ENCODE data around the gene OCIAD1.

The OCIAD1 gene

DNA sequence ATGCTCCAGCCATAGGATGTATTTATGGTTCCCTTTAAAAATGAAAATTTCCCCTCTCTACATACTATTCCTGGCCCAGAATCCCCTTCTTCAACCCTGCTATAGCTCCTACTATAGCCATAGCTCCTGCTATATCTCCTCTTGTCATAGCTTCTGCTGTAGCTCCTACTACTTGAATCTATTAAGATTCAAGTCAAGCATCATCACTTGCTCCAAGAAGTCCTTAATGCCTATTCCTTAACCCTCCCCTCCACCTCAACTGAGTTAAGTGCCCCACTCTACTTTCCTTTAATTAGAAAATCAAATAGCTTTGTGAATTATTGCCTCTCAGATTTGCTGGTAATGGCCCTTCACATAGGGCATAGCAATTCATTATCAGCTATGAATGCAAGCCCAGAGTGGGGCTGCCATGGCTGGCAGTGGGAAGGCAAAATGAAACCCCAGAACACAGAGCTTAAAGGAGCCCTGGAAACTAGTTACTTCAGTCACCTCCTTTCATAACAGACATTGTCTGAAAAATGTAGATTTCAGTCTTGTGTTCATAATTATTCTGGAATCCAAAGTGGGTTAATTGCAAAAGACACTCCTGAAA is 60.2 kb downstream of the OCIAD1 start:
- H3K36me3 ChIP-seq (ENCODE audit: insufficient read depth, low read length): no peaks in the 10 kb centered on the region
- no peak overlapping the region for H3K4me3 ChIP-seq
- no peak overlapping the region for H3K27ac ChIP-seq
- no peak for TF ChIP-seq FOXP2 (optimal IDR thresholded peaks at IDR 0.05; ENCODE audit: control extremely low read depth, extremely low read length, insufficient read depth)
- TF ChIP-seq EZH2 (IDR thresholded peaks at IDR 0.05): no peak
- TF ChIP-seq POLR2AphosphoS5 (IDR thresholded peaks at IDR 0.05; ENCODE audit: borderline replicate concordance, low read depth, low read length): no peak
- DNase-seq (ENCODE audit: low read depth, low spot score): no peak
- no peaks in the 10 kb centered on the region for H3K9me3 ChIP-seq (ENCODE audit: low read depth, low read length)
- no peak overlapping the region for H3K9ac ChIP-seq (ENCODE audit: insufficient read length)

DNA sequence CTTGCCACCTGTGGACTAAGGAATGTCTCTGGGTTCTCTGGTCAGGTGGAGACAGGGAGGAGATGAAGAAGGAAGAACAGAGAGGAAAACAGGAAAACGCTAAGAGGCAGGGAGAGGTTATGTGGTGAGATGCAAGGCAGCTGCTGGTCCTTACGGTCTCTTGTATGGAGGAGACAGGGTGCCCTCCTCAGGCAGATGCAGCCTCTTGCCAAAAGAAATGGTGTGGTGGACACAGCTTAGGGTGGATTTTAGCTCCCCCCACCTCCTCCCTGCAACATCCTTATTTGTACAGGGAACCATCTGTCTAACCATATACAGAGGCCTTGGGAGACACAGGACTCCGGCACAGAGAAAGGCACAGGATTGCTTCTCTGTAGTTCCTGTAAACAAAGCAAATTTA is 66.0 kb downstream of the OCIAD1 start:
- TF ChIP-seq POLR2AphosphoS5 (IDR thresholded peaks at IDR 0.05; ENCODE audit: borderline replicate concordance, low read depth, low read length): no peak
- no peak for TF ChIP-seq EZH2 (IDR thresholded peaks at IDR 0.05)
- TF ChIP-seq FOXP2 (optimal IDR thresholded peaks at IDR 0.05; ENCODE audit: control extremely low read depth, extremely low read length, insufficient read depth): no peak
- Histone ChIP-seq H3K36me3 (ENCODE audit: insufficient read depth, low read length) (no peaks in the 10 kb centered on the region), H3K9me3 (ENCODE audit: low read depth, low read length) (no peaks in the 10 kb centered on the region), H3K9ac (ENCODE audit: insufficient read length) (no peak overlapping the region), H3K4me3 (no peak overlapping the region), H3K27ac (no peak overlapping the region)
- no peak for DNase-seq (ENCODE audit: low read depth, low spot score)

DNA sequence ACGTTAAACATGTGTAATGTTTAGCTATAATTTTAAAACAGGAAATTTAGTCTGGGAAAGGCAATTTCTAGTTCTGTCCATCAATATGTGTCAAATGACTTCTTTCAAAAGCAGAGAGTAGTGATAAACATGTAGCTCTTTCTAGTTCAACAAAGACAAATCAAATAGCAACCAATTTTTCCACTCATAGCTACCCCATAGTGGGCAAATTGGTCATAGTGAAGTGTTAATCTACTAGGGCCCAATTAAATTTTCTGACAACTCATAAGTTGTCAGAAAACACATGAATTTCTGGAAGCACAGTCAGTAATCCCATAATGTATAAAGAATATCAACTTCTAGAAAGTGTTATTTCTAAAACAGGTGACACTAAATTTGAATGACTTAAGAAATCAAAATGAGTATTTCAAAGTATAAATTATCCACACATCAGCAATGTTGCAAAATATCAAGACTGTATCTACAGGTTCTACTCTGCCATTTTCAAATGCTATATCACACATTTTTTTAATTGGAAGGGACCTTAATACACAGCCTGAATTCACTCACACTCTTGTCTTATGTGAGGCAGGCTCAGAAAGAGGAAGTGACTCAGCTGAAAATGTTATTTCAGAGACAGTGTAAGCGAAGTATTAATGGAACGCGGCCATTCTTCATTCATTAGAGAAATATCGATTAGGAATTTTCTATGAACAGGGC is 68.0 kb downstream of the OCIAD1 start:
- H3K9ac ChIP-seq (ENCODE audit: insufficient read length): no peak overlapping the region
- no peak overlapping the region for H3K4me3 ChIP-seq
- peak overlapping the region; percentile 67; the same call in 1 of the 2 replicates for H3K27ac ChIP-seq
- TF ChIP-seq FOXP2 (optimal IDR thresholded peaks at IDR 0.05; ENCODE audit: control extremely low read depth, extremely low read length, insufficient read depth) (no peak), POLR2AphosphoS5 (IDR thresholded peaks at IDR 0.05; ENCODE audit: borderline replicate concordance, low read depth, low read length) (no peak)
- H3K36me3 ChIP-seq (ENCODE audit: insufficient read depth, low read length): no peaks in the 10 kb centered on the region
- DNase-seq (ENCODE audit: low read depth, low spot score): no peak
- no peaks in the 10 kb centered on the region for H3K9me3 ChIP-seq (ENCODE audit: low read depth, low read length)

DNA sequence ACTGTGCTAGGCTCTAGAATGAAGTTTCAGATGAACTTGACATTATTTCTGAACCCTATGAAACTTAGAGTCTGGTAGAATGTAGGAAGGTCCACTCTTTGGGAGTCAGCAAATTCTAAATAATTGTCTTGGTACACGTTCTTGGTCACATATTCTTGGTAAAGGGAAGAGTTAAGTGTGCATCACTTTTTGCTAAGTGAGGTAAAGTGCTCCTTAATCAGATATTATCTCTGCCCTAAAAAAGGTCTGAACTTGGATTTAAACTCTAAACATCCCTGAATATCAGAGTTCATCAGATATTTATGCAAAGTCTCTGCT is 68.5 kb downstream of the OCIAD1 start:
- TF ChIP-seq POLR2AphosphoS5 (IDR thresholded peaks at IDR 0.05; ENCODE audit: borderline replicate concordance, low read depth, low read length): no peak
- TF ChIP-seq EZH2 (IDR thresholded peaks at IDR 0.05): no peak
- TF ChIP-seq FOXP2 (optimal IDR thresholded peaks at IDR 0.05; ENCODE audit: control extremely low read depth, extremely low read length, insufficient read depth): no peak
- H3K36me3 ChIP-seq (ENCODE audit: insufficient read depth, low read length): no peaks in the 10 kb centered on the region
- DNase-seq (ENCODE audit: low read depth, low spot score): no peak
- no peak overlapping the region for H3K4me3 ChIP-seq
- H3K27ac ChIP-seq: peak overlapping the region; percentile 67; the same call in 1 of the 2 replicates
- H3K9ac ChIP-seq (ENCODE audit: insufficient read length): no peak overlapping the region
- H3K9me3 ChIP-seq (ENCODE audit: low read depth, low read length): no peaks in the 10 kb centered on the region

DNA sequence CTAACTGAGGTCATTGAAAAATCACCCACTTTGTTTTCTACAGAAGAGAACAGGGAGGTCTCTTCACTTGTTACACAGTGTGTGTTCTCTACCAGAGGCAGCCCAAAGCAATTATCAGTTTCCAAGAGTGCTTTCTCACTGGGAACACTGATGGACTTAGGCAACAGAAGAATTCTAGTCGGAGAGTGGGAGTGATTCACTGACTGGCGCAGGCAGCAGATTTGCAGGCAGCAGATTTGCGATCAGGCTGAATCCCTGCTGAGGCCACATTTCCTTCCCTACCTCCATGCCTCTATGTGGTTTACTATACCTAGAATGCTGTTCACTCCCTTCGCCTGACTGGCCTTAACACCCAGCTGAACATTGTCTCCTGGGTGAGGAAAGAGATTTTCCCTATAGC is 69.1 kb downstream of the OCIAD1 start:
- TF ChIP-seq FOXP2 (optimal IDR thresholded peaks at IDR 0.05; ENCODE audit: control extremely low read depth, extremely low read length, insufficient read depth) (no peak), POLR2AphosphoS5 (IDR thresholded peaks at IDR 0.05; ENCODE audit: borderline replicate concordance, low read depth, low read length) (no peak), EZH2 (IDR thresholded peaks at IDR 0.05) (no peak)
- no peaks in the 10 kb centered on the region for H3K9me3 ChIP-seq (ENCODE audit: low read depth, low read length)
- H3K36me3 ChIP-seq (ENCODE audit: insufficient read depth, low read length): no peaks in the 10 kb centered on the region
- no peak overlapping the region for H3K9ac ChIP-seq (ENCODE audit: insufficient read length)
- no peak for DNase-seq (ENCODE audit: low read depth, low spot score)
- H3K27ac ChIP-seq: peak overlapping the region; percentile 67; the same call in 1 of the 2 replicates
- H3K4me3 ChIP-seq: no peak overlapping the region

DNA sequence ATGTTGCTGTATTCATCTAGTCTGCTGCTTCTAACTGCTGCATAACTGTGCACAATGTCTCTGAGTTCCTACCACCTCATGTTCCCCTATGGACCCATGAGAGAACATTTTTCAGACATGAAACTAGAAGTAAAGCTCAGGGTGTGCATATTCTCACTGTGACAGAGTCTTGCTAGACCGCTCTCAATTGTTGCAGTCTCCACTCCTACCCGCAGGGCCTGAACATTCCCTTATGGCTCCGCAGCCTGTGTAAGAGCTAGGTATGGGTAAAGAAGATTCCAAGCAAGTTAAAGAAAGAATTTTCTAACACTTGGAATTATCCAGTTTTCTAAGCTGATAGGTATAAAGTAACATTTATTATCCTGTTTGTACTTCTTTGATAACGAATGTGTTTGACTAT is 70.3 kb downstream of the OCIAD1 start:
- Histone ChIP-seq H3K9me3 (ENCODE audit: low read depth, low read length) (no peaks in the 10 kb centered on the region), H3K36me3 (ENCODE audit: insufficient read depth, low read length) (no peaks in the 10 kb centered on the region), H3K9ac (ENCODE audit: insufficient read length) (no peak overlapping the region), H3K27ac (no peak overlapping the region), H3K4me3 (no peak overlapping the region)
- TF ChIP-seq EZH2 (IDR thresholded peaks at IDR 0.05) (no peak), FOXP2 (optimal IDR thresholded peaks at IDR 0.05; ENCODE audit: control extremely low read depth, extremely low read length, insufficient read depth) (no peak), POLR2AphosphoS5 (IDR thresholded peaks at IDR 0.05; ENCODE audit: borderline replicate concordance, low read depth, low read length) (no peak)
- no peak for DNase-seq (ENCODE audit: low read depth, low spot score)

DNA sequence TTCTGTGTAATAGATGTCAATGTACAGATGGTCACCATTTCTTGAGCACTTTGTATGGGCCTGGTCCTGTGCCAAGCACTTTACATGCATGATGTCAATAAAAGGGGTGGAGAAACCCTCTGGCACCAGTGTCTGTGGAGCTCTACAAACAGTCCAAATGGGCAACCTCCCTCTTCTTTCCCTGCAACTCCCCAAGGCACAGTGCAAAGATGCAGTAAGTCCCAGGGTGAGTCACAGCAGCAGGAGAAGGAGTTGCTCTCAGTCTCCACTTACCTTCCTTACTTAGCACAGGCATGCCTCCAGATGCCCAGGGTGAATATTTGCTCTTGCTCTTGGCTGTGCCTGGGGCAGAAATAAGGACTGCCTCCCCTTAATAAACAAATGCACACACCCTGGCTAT is 71.4 kb downstream of the OCIAD1 start:
- no peak for DNase-seq (ENCODE audit: low read depth, low spot score)
- no peak for TF ChIP-seq EZH2 (IDR thresholded peaks at IDR 0.05)
- no peak for TF ChIP-seq POLR2AphosphoS5 (IDR thresholded peaks at IDR 0.05; ENCODE audit: borderline replicate concordance, low read depth, low read length)
- TF ChIP-seq FOXP2 (optimal IDR thresholded peaks at IDR 0.05; ENCODE audit: control extremely low read depth, extremely low read length, insufficient read depth): no peak
- Histone ChIP-seq H3K9me3 (ENCODE audit: low read depth, low read length) (no peaks in the 10 kb centered on the region), H3K4me3 (no peak overlapping the region), H3K27ac (no peak overlapping the region), H3K9ac (ENCODE audit: insufficient read length) (no peak overlapping the region), H3K36me3 (ENCODE audit: insufficient read depth, low read length) (no peaks in the 10 kb centered on the region)

DNA sequence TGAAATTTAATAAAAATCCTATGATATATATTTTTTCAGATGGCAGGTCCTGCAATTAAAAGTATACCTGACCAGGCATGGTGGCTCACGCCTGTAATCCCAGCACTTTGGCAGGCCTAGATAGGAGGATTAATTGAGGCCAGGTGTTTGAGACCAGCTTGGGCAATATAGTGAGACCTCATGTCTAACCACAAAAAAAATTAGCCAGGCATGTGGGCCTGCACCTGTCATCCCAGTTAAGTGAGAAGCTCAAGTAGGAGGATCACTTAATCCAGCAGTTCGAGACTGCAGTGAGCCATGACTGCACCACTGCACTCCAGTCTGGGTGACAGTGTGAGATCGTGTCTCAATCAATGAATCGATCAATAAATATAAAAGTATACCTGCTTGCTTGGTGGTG is 73.2 kb downstream of the OCIAD1 start:
- H3K4me3 ChIP-seq: no peak overlapping the region
- H3K9me3 ChIP-seq (ENCODE audit: low read depth, low read length): no peaks in the 10 kb centered on the region
- H3K9ac ChIP-seq (ENCODE audit: insufficient read length): no peak overlapping the region
- TF ChIP-seq FOXP2 (optimal IDR thresholded peaks at IDR 0.05; ENCODE audit: control extremely low read depth, extremely low read length, insufficient read depth) (no peak), POLR2AphosphoS5 (IDR thresholded peaks at IDR 0.05; ENCODE audit: borderline replicate concordance, low read depth, low read length) (no peak), EZH2 (IDR thresholded peaks at IDR 0.05) (no peak)
- no peaks in the 10 kb centered on the region for H3K36me3 ChIP-seq (ENCODE audit: insufficient read depth, low read length)
- H3K27ac ChIP-seq: no peak overlapping the region
- DNase-seq (ENCODE audit: low read depth, low spot score): no peak

All from SK-N-MC (cell line).